IMR-90 (cell line): ENCODE measurements around the gene RPL12. TPM values are rescaled to one million over a fixed set of nuclear protein-coding genes. Genes with fewer than 3 reads are reported as not detected.

Experiments
- ATAC-seq: fragments of 200-7000 bp; cut with Tn5 transposase; 2 replicates; pipeline ENCODE4 v1.9.1; 2020; ENCODE audit warnings: low read depth, mild to moderate bottlenecking, moderate library complexity
- BruUV-seq: library from RNA; stranded (reverse); fragments of 400-500 nt; replicated peaks from 2 replicates; lab custom pipeline; 2021; lab: Mats Ljungman, UMichigan
- CTCF ChIA-PET: fragments of 300-600 bp; formaldehyde crosslinking; extraction: SDS; loops from one replicate; lab custom pipeline; 2021; ENCODE audit warnings: antibody characterized with exemption; lab: Yijun Ruan, JAX
- POLR2A ChIA-PET: fragments of 300-600 bp; sonication (Branson Sonifier 250); formaldehyde crosslinking; loops from one replicate; lab custom pipeline; 2022; ENCODE audit warnings: antibody characterized with exemption; ENCODE audit not compliant: unreplicated experiment; lab: Charles Lee
- DNase-seq: peaks from one replicate; pipeline ENCODE4 v3.0.0; 2013
- H2AFZ ChIP-seq: replicated peaks from 2 replicates; pipeline ENCODE3; 2013; ENCODE audit warnings: low read length, mild to moderate bottlenecking; ENCODE audit not compliant: poor library complexity
- H2AK5ac ChIP-seq: 2 replicates; pipeline ENCODE4 v1.6.1; 2013; ENCODE audit warnings: low read depth, low read length, inconsistent platforms
- H2AK9ac ChIP-seq: replicated peaks from 2 replicates; pipeline ENCODE3; 2013; ENCODE audit warnings: mild to moderate bottlenecking, low read depth, low read length, moderate library complexity; ENCODE audit not compliant: poor library complexity
- H2BK120ac ChIP-seq: 2 replicates; pipeline ENCODE4 v1.6.1; 2013; ENCODE audit warnings: low read depth, low read length, inconsistent platforms
- H2BK15ac ChIP-seq: 3 replicates; pipeline ENCODE4 v1.6.1; 2013; ENCODE audit warnings: low read depth, low read length, inconsistent platforms
- H2BK20ac ChIP-seq: 2 replicates; pipeline ENCODE4 v1.6.1; 2013; ENCODE audit warnings: low read depth, mild to moderate bottlenecking, inconsistent platforms, low read length, moderate library complexity
- H2BK5ac ChIP-seq: 2 replicates; pipeline ENCODE4 v1.6.1; 2013; ENCODE audit warnings: mild to moderate bottlenecking, low read depth, low read length, inconsistent platforms; ENCODE audit not compliant: poor library complexity, severe bottlenecking
- H3K14ac ChIP-seq: replicated peaks from 2 replicates; pipeline ENCODE4 v1.6.1; 2013; ENCODE audit warnings: low read depth, low read length, inconsistent platforms
- H3K18ac ChIP-seq: 2 replicates; pipeline ENCODE4 v1.6.1; 2013; ENCODE audit warnings: low read depth, low read length, control low read depth
- H3K23ac ChIP-seq: 2 replicates; pipeline ENCODE4 v1.6.1; 2013; ENCODE audit warnings: low read depth, low read length, inconsistent platforms
- H3K27ac ChIP-seq: 2 replicates; pipeline ENCODE4 v1.5.1; 2013; ENCODE audit warnings: mild to moderate bottlenecking, control low read depth, low read length; ENCODE audit not compliant: insufficient read depth
- H3K27me3 ChIP-seq: 2 replicates; pipeline ENCODE4 v1.6.1; 2013; ENCODE audit warnings: low read length; ENCODE audit not compliant: control insufficient read depth, insufficient read depth
- H3K36me3 ChIP-seq: 2 replicates; pipeline ENCODE4 v1.6.1; 2013; ENCODE audit warnings: low read length, mixed read lengths; ENCODE audit not compliant: control insufficient read depth, insufficient read depth
- H3K4ac ChIP-seq: 2 replicates; pipeline ENCODE4 v1.6.1; 2013; ENCODE audit warnings: low read depth, low read length, inconsistent platforms
- H3K4me1 ChIP-seq: 2 replicates; pipeline ENCODE4 v1.6.1; 2013; ENCODE audit warnings: low read length, mixed read lengths; ENCODE audit not compliant: control insufficient read depth, insufficient read depth
- H3K4me2 ChIP-seq: 2 replicates; pipeline ENCODE4 v1.6.1; 2013; ENCODE audit warnings: low read depth, mild to moderate bottlenecking, control low read depth, low read length, moderate library complexity
- H3K4me3 ChIP-seq: 2 replicates; pipeline ENCODE4 v1.5.1; 2013; ENCODE audit warnings: low read depth, mild to moderate bottlenecking, control low read depth, low read length, moderate library complexity; ENCODE audit not compliant: insufficient read depth
- H3K56ac ChIP-seq: 2 replicates; pipeline ENCODE4 v1.6.1; 2013; ENCODE audit warnings: low read length, inconsistent platforms; ENCODE audit not compliant: insufficient read depth; ENCODE audit errors: extremely low read depth
- H3K79me1 ChIP-seq, 2 experiments: 2 replicates each; pipeline ENCODE4 v1.6.1; 2013; ENCODE audit warnings: low read length in 2 of 2, inconsistent platforms in 1 of 2, low read depth in 1 of 2
- H3K9ac ChIP-seq: 2 replicates; pipeline ENCODE4 v1.6.1; 2013; ENCODE audit warnings: low read depth, low read length, control low read depth
- H3K9me1 ChIP-seq: 2 replicates; pipeline ENCODE4 v1.6.1; 2013; ENCODE audit warnings: low read length, inconsistent platforms; ENCODE audit not compliant: insufficient read depth
- H3K9me3 ChIP-seq: 2 replicates; pipeline ENCODE4 v1.6.1; 2013; ENCODE audit warnings: low read length; ENCODE audit not compliant: control insufficient read depth, insufficient read depth
- H4K20me1 ChIP-seq: 2 replicates; pipeline ENCODE4 v1.6.1; 2013; ENCODE audit warnings: low read length, inconsistent platforms; ENCODE audit not compliant: insufficient read depth
- H4K5ac ChIP-seq: 2 replicates; pipeline ENCODE4 v1.6.1; 2013; ENCODE audit warnings: mild to moderate bottlenecking, low read depth, low read length, control low read depth
- H4K8ac ChIP-seq, 2 experiments: 2 replicates each; pipeline ENCODE4 v1.6.1; 2013; ENCODE audit warnings: low read depth in 2 of 2, low read length in 2 of 2, control low read depth in 1 of 2, inconsistent platforms in 1 of 2
- H4K91ac ChIP-seq: 2 replicates; pipeline ENCODE4 v1.6.1; 2013; ENCODE audit warnings: low read depth, low read length, inconsistent platforms; ENCODE audit not compliant: insufficient read depth
- CHD1 ChIP-seq: IDR thresholded peaks from 2 replicates; pipeline ENCODE4 v1.6.1; 2012; ENCODE audit warnings: low read depth, low read length, improper control_type of control experiment
- ELK1 ChIP-seq: fragments of 150-350 bp; IDR thresholded peaks from 2 replicates; pipeline ENCODE4 v1.6.1; 2016; ENCODE audit warnings: low read depth, mild to moderate bottlenecking, low read length, moderate library complexity, borderline replicate concordance
- FOS ChIP-seq: fragments of 150-350 bp; IDR thresholded peaks from 2 replicates; pipeline ENCODE4 v1.6.1; 2016; ENCODE audit warnings: low read depth, low read length
- MAFK ChIP-seq: IDR thresholded peaks from 2 replicates; pipeline ENCODE4 v1.6.1; 2012; ENCODE audit warnings: low read depth, low read length, improper control_type of control experiment
- MAZ ChIP-seq: IDR thresholded peaks from 2 replicates; pipeline ENCODE4 v1.6.1; 2012; ENCODE audit warnings: low read depth, mild to moderate bottlenecking, low read length, improper control_type of control experiment, moderate library complexity, borderline replicate concordance
- MXI1 ChIP-seq: IDR thresholded peaks from 2 replicates; pipeline ENCODE4 v1.6.1; 2012; ENCODE audit warnings: low read depth, mild to moderate bottlenecking, low read length, moderate library complexity, borderline replicate concordance
- NFE2L2 ChIP-seq: fragments of 150-350 bp; IDR thresholded peaks from 2 replicates; pipeline ENCODE4 v1.6.1; 2016; ENCODE audit warnings: low read depth, mild to moderate bottlenecking, low read length
- POLR2A ChIP-seq: IDR thresholded peaks from 2 replicates; pipeline ENCODE4 v1.6.1; 2012; ENCODE audit warnings: mild to moderate bottlenecking, low read depth, low read length
- RCOR1 ChIP-seq: IDR thresholded peaks from 2 replicates; pipeline ENCODE4 v1.6.1; 2012; ENCODE audit warnings: mild to moderate bottlenecking, low read length, improper control_type of control experiment; ENCODE audit not compliant: insufficient replicate concordance
- SMC3 ChIP-seq: fragments of 150-350 bp; IDR thresholded peaks from 2 replicates; pipeline ENCODE4 v1.6.1; 2016; ENCODE audit warnings: low read depth, mild to moderate bottlenecking, antibody characterized with exemption, low read length, moderate library complexity
- USF2 ChIP-seq: fragments of 150-350 bp; IDR thresholded peaks from 2 replicates; pipeline ENCODE4 v1.6.1; 2017; ENCODE audit warnings: mild to moderate bottlenecking, antibody characterized with exemption, low read length, low read depth
- WGBS, 2 experiments: methylation state at CpG; one replicate each; pipeline versions ENCODE4 v1.1.5 to v1.1.7; 2013; ENCODE audit warnings: missing lambda C conversion rate in 2 of 2; ENCODE audit not compliant: insufficient read length in 1 of 2; ENCODE audit errors: extremely low coverage in 2 of 2; 5-methylcytosine and 5-hydroxymethylcytosine counted together
- dilution Hi-C: fragments of 300-500 bp; cut with HindIII; formaldehyde crosslinking; loops from one replicate; pipeline ENCODE4 v1.14.3; 2018; ENCODE audit warnings: low sequenced_read_pairs; ENCODE audit not compliant: unreplicated experiment
- in situ Hi-C: fragments of 300-500 bp; cut with MboI; formaldehyde crosslinking; loops from 3 replicates; pipeline ENCODE4 v1.14.3; 2019; ENCODE audit warnings: low sequenced_read_pairs, inconsistent platforms, mixed read lengths
- intact Hi-C: fragments of 100-400 bp; cut with micrococcal nuclease; formaldehyde crosslinking; loops from 2 replicates; pipeline ENCODE4 v1.10.0; 2022
- polyA plus RNA-seq, 3 experiments: library from polyadenylated mRNA; depleted of rRNA; stranded (reverse); fragments of >200 nt; gene quantifications; 2 replicates each; pipeline ENCODE4 v1.2.3, GENCODE V29; 2012; ENCODE audit warnings: low replicate concordance in 1 of 3
- total RNA-seq: library from RNA; depleted of rRNA; stranded (reverse); fragments of >200 nt; gene quantifications from 2 replicates; pipeline ENCODE4 v1.2.3, GENCODE V29; 2012

The RPL12 gene
- total and polyA plus RNA-seq, 2 of the 4 experiments (the other 2 are of a cell fraction) = 1,864 to 2,379 TPM

GRCh38 chr9:127473932-127474331, 22.7 kb upstream of the RPL12 start:
- Histone ChIP-seq H2BK5ac (no peak overlapping the region), H3K4ac (no peak overlapping the region), H3K9ac (no peak overlapping the region), H3K4me3 (no peak overlapping the region), H2BK15ac (no peak overlapping the region), H4K20me1 (no peaks in the 10 kb centered on the region), H3K9me1 (no peaks in the 10 kb centered on the region), H2AK5ac (no peak overlapping the region), H3K14ac (no peak overlapping the region), H3K18ac (no peak overlapping the region), H3K27ac (no peak overlapping the region), H2AFZ (no peak overlapping the region), H2BK120ac (no peak overlapping the region), H3K56ac (no peak overlapping the region), H4K91ac (no peak overlapping the region), H2AK9ac (no peak overlapping the region), H4K8ac (no peak overlapping the region), H3K9me3 (no peaks in the 10 kb centered on the region), H2BK20ac (no peak overlapping the region), H3K36me3 (peaks cover 17% of the 10 kb centered on the region), H3K79me1 (no peaks in the 10 kb centered on the region), H3K27me3 (no peaks in the 10 kb centered on the region), H3K4me2 (no peak overlapping the region), H3K4me1 (no peaks in the 10 kb centered on the region), H3K23ac (no peak overlapping the region), H4K5ac (no peak overlapping the region)
- DNase-seq = no peak
- TF ChIP-seq ELK1 = no peak
- no peak for TF ChIP-seq MAZ
- no peak for TF ChIP-seq SMC3
- TF ChIP-seq POLR2A = no peak
- no peak for TF ChIP-seq USF2
- no peak for TF ChIP-seq RCOR1
- TF ChIP-seq CHD1 = no peak
- no peak for TF ChIP-seq MAFK
- no peak for TF ChIP-seq NFE2L2
- no peak for TF ChIP-seq MXI1
- no peak for TF ChIP-seq FOS
- POLR2A ChIA-PET = no interaction called here
- WGBS, 2 experiments = no CpG with 5 or more reads among the region's 4 CpGs
- CTCF ChIA-PET = no interaction called here
- intact Hi-C loops (no loop called here), in situ Hi-C loops (no loop called here), dilution Hi-C loops (no loop called here)
- no TSS peak for BruUV-seq
- ATAC-seq = no peak
